Dedifferentiated amniotic fluid mesenchymal stem cell (primary cell): Measurements from ENCODE around the gene PATE1.

Experiments used
- DNase-seq: peaks from one replicate; pipeline ENCODE4 v3.0.0-alpha.2; 2016; ENCODE audit errors: extremely low spot score

The PATE1 gene

GRCh38 chr11:125790825-125791224 lies 44.7 kb downstream of the PATE1 start:
- DNase-seq = no peak

GRCh38 chr11:125797641-125798040 lies 51.6 kb downstream of the PATE1 start:
- DNase-seq = no peak
